Measurements from ENCODE around the gene ARFGEF3. TPM values are rescaled to one million over a fixed set of nuclear protein-coding genes. Genes with fewer than 3 reads are reported as not detected.

The ARFGEF3 gene
- total and polyA plus RNA-seq, 10 of the 15 experiments (the other 5 are each of a cell fraction or from before 2014, with no cell fraction given), result under 0.01 to 0.08 (median 0.02) TPM; not detected in 1

- Histone ChIP-seq H4K20me1 (ENCODE audit: control insufficient read depth, insufficient read depth) (no peaks in the 10 kb centered on the region), H3K79me2 (ENCODE audit: control insufficient read depth, insufficient read depth, low read length) (no peaks in the 10 kb centered on the region), H3K36me3 (ENCODE audit: control insufficient read depth in 2 of 2, insufficient read depth in 2 of 2, low read length in 1 of 2) (no peaks in the 10 kb centered on the region), H2AFZ (ENCODE audit: control insufficient read depth, low read depth, low read length) (no peak overlapping the region), H3K4me3 (no peak overlapping the region), H3K9me3 (replicated peaks; ENCODE audit: control insufficient read depth, insufficient read depth, low read length) (no peaks in the 10 kb centered on the region), H3K9ac (ENCODE audit: control insufficient read depth, insufficient read depth, low read length) (no peak overlapping the region), H3K27ac (ENCODE audit: control insufficient read depth, insufficient read depth) (no peak overlapping the region), H3K4me2 (ENCODE audit: control insufficient read depth, insufficient read depth) (no peak overlapping the region), H3K4me1 (ENCODE audit: control insufficient read depth, insufficient read depth, low read length) (no peaks in the 10 kb centered on the region), H3K27me3 (replicated peaks in 1 of 2; ENCODE audit: control insufficient read depth in 2 of 2, insufficient read depth in 2 of 2, low read length in 1 of 2) (peaks cover 12 to 21% of the 10 kb centered on the region in 2 experiments)
- ChIA-PET CTCF (no interaction called here), SMC1A (ENCODE audit: uncharacterized antibody, unreplicated experiment) (interaction anchor here (1.5 kb wide), 1 partner anchor 30 kb away, joined by 4 read pairs; no protein-coding TSS in a partner anchor), RAD21 (ENCODE audit: unreplicated experiment) (no interaction called here), POLR2A (no interaction called here)
- in situ Hi-C loops (cut with MboI) (no loop called here), intact Hi-C loops (cut with micrococcal nuclease; ENCODE audit: unreplicated experiment) (no loop called here)
- DNase-seq (ENCODE audit: low read depth, low spot score) (no peak), FAIRE-seq (no peak), ATAC-seq (no peak)
- no TSS peak for BruUV-seq (replicated peaks)
- WGBS (ENCODE audit: insufficient coverage, insufficient replicate concordance, low lambda C conversion rate, missing lambda C conversion rate), result 45% methylated on average over 5 of the region's 5 CpGs
- TF ChIP-seq, protein P1, sequence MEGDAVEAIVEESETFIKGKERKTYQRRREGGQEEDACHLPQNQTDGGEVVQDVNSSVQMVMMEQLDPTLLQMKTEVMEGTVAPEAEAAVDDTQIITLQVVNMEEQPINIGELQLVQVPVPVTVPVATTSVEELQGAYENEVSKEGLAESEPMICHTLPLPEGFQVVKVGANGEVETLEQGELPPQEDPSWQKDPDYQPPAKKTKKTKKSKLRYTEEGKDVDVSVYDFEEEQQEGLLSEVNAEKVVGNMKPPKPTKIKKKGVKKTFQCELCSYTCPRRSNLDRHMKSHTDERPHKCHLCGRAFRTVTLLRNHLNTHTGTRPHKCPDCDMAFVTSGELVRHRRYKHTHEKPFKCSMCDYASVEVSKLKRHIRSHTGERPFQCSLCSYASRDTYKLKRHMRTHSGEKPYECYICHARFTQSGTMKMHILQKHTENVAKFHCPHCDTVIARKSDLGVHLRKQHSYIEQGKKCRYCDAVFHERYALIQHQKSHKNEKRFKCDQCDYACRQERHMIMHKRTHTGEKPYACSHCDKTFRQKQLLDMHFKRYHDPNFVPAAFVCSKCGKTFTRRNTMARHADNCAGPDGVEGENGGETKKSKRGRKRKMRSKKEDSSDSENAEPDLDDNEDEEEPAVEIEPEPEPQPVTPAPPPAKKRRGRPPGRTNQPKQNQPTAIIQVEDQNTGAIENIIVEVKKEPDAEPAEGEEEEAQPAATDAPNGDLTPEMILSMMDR (IDR thresholded peaks at IDR 0.05 in 2 of 3, conservative IDR thresholded peaks at IDR 0.05 in 1 of 3; ENCODE audit: control insufficient read depth in 2 of 3, extremely low read depth in 1 of 3, insufficient read depth in 1 of 3, low read depth in 3 of 3, low read length in 3 of 3), result no peak
- TF ChIP-seq, protein P2, sequence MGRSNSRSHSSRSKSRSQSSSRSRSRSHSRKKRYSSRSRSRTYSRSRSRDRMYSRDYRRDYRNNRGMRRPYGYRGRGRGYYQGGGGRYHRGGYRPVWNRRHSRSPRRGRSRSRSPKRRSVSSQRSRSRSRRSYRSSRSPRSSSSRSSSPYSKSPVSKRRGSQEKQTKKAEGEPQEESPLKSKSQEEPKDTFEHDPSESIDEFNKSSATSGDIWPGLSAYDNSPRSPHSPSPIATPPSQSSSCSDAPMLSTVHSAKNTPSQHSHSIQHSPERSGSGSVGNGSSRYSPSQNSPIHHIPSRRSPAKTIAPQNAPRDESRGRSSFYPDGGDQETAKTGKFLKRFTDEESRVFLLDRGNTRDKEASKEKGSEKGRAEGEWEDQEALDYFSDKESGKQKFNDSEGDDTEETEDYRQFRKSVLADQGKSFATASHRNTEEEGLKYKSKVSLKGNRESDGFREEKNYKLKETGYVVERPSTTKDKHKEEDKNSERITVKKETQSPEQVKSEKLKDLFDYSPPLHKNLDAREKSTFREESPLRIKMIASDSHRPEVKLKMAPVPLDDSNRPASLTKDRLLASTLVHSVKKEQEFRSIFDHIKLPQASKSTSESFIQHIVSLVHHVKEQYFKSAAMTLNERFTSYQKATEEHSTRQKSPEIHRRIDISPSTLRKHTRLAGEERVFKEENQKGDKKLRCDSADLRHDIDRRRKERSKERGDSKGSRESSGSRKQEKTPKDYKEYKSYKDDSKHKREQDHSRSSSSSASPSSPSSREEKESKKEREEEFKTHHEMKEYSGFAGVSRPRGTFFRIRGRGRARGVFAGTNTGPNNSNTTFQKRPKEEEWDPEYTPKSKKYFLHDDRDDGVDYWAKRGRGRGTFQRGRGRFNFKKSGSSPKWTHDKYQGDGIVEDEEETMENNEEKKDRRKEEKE (IDR thresholded peaks at IDR 0.05), result no peak
- TF ChIP-seq ZBTB11 (CRISPR knock-in tag; IDR thresholded peaks at IDR 0.05) (no peak), STAT3 (IDR thresholded peaks at IDR 0.05; ENCODE audit: low read depth, low read length) (no peak), EZH2 (IDR thresholded peaks at IDR 0.05; ENCODE audit: borderline replicate concordance, control insufficient read depth, low read depth, low read length) (peak; percentile 27; the same call in 1 of the 2 replicates), YY1 (IDR thresholded peaks at IDR 0.05; ENCODE audit: low read depth, low read length) (no peak)
- TF ChIP-seq, protein P3, sequence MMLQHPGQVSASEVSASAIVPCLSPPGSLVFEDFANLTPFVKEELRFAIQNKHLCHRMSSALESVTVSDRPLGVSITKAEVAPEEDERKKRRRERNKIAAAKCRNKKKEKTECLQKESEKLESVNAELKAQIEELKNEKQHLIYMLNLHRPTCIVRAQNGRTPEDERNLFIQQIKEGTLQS (IDR thresholded peaks at IDR 0.05; ENCODE audit: borderline replicate concordance, extremely low read depth, low read depth, low read length), result no peak
Measured at GRCh38 chr6:138162955-138163575, 1.3 kb downstream of the ARFGEF3 start.

All from GM12878 (cell line).